ENCODE results near the gene FMN2. TPM values are rescaled to one million over a fixed set of nuclear protein-coding genes. Genes with fewer than 3 reads are reported as not detected.

FMN2 gene
- total RNA-seq, 1 donor from 2014 or later: under 0.01 TPM

GRCh38 chr1:240107058-240107684 is 15.5 kb downstream of the FMN2 start:
- Histone ChIP-seq H3K4me3 (ENCODE audit: low read depth, low read length) (no peak overlapping the region), H3K27me3 (ENCODE audit: control insufficient read depth, insufficient read depth, low read length) (no peaks in the 10 kb centered on the region), H3K36me3 (ENCODE audit: control insufficient read depth, insufficient read depth, low read length) (no peaks in the 10 kb centered on the region)
- no peak for DNase-seq (ENCODE audit: low read depth)
- FAIRE-seq: no peak
- TF ChIP-seq CTCF (IDR thresholded peaks at IDR 0.05; ENCODE audit: insufficient read depth, low read length, severe bottlenecking): no peak

- Histone ChIP-seq H3K36me3 (ENCODE audit: control insufficient read depth, insufficient read depth, low read length) (no peaks in the 10 kb centered on the region), H3K27me3 (ENCODE audit: control insufficient read depth, insufficient read depth, low read length) (no peaks in the 10 kb centered on the region), H3K4me3 (ENCODE audit: low read depth, low read length) (no peak overlapping the region)
- FAIRE-seq (no peak), DNase-seq (ENCODE audit: low read depth) (no peak)
- no peak for TF ChIP-seq CTCF (IDR thresholded peaks at IDR 0.05; ENCODE audit: insufficient read depth, low read length, severe bottlenecking)
Measured at GRCh38 chr1:240109130-240109529, 17.4 kb downstream of the FMN2 start.

- H3K36me3 ChIP-seq (ENCODE audit: control insufficient read depth, insufficient read depth, low read length): no peaks in the 10 kb centered on the region
- no peak for TF ChIP-seq CTCF (IDR thresholded peaks at IDR 0.05; ENCODE audit: insufficient read depth, low read length, severe bottlenecking)
- FAIRE-seq (no peak), DNase-seq (ENCODE audit: low read depth) (no peak)
- H3K4me3 ChIP-seq (ENCODE audit: low read depth, low read length): no peak overlapping the region
- no peaks in the 10 kb centered on the region for H3K27me3 ChIP-seq (ENCODE audit: control insufficient read depth, insufficient read depth, low read length)
Measured at GRCh38 chr1:240109920-240110636, 18.4 kb downstream of the FMN2 start.

- Histone ChIP-seq H3K4me3 (ENCODE audit: low read depth, low read length) (no peak overlapping the region), H3K27me3 (ENCODE audit: control insufficient read depth, insufficient read depth, low read length) (no peaks in the 10 kb centered on the region), H3K36me3 (ENCODE audit: control insufficient read depth, insufficient read depth, low read length) (no peaks in the 10 kb centered on the region)
- FAIRE-seq (no peak), DNase-seq (ENCODE audit: low read depth) (no peak)
- no peak for TF ChIP-seq CTCF (IDR thresholded peaks at IDR 0.05; ENCODE audit: insufficient read depth, low read length, severe bottlenecking)
Measured at GRCh38 chr1:240111558-240111957, 19.9 kb downstream of the FMN2 start.

GRCh38 chr1:240114222-240114621 is 22.5 kb downstream of the FMN2 start:
- TF ChIP-seq CTCF (IDR thresholded peaks at IDR 0.05; ENCODE audit: insufficient read depth, low read length, severe bottlenecking): no peak
- no peak overlapping the region for H3K4me3 ChIP-seq (ENCODE audit: low read depth, low read length)
- FAIRE-seq (no peak), DNase-seq (ENCODE audit: low read depth) (no peak)
- H3K27me3 ChIP-seq (ENCODE audit: control insufficient read depth, insufficient read depth, low read length): no peaks in the 10 kb centered on the region
- no peaks in the 10 kb centered on the region for H3K36me3 ChIP-seq (ENCODE audit: control insufficient read depth, insufficient read depth, low read length)

Measured in bronchial epithelial cell (primary cell).